T-cell (primary cell): ENCODE results near the gene ZNF800. TPM values are rescaled to one million over a fixed set of nuclear protein-coding genes. Genes with fewer than 3 reads are reported as not detected.

Experiments used
- ATAC-seq, 4 experiments: fragments of 200-7000 bp in 3 of 4; fragments of 150-1000 bp in 1 of 4; cut with Tn5 transposase; replicated peaks in 1 of 4; 1 replicate in 3 of 4; 2 replicates in 1 of 4; pipeline ENCODE4 v1.10.0; 2021; ENCODE audit warnings: moderate library complexity in 3 of 4, mild to moderate bottlenecking in 2 of 4, moderate number of reproducible peaks in 1 of 4
- CTCF ChIA-PET, 2 donors: fragments of 300-600 bp; sonication (Branson Sonifier 250); formaldehyde crosslinking; loops; one replicate each; lab custom pipeline; 2022; ENCODE audit warnings: antibody characterized with exemption in 2 of 2; lab: Charles Lee
- POLR2A ChIA-PET, 2 donors: fragments of 300-600 bp; sonication (Branson Sonifier 250); formaldehyde crosslinking; loops; one replicate each; lab custom pipeline; 2022; ENCODE audit warnings: antibody characterized with exemption in 2 of 2; lab: Charles Lee
- DNase-seq, 35 experiments: peaks; one replicate each; pipeline versions ENCODE4 v3.0.0 to v3.0.0-alpha.2; 2013 to 2023
- H3K27ac ChIP-seq: one replicate; pipeline ENCODE4 v1.5.1; 2013; ENCODE audit warnings: low read length
- H3K27me3 ChIP-seq, 2 experiments: replicated peaks in 1 of 2; 1 replicate in 1 of 2; 2 replicates in 1 of 2; pipeline versions ENCODE4 v1.6.1 to v1.7.0; 2013; ENCODE audit warnings: low read length in 1 of 2, mixed read lengths in 1 of 2; ENCODE audit not compliant: control insufficient read depth in 2 of 2, insufficient read depth in 2 of 2; ENCODE audit errors: extremely low read depth in 1 of 2
- H3K36me3 ChIP-seq, 2 donors: 1 replicate in 1 of 2; 2 replicates in 1 of 2; pipeline versions ENCODE4 v1.6.1 to v1.7.0; 2013; ENCODE audit warnings: low read length in 1 of 2; ENCODE audit not compliant: control insufficient read depth in 2 of 2, insufficient read depth in 1 of 2; ENCODE audit errors: extremely low read depth in 1 of 2
- H3K4me1 ChIP-seq, 2 experiments: 1 replicate in 1 of 2; 2 replicates in 1 of 2; pipeline versions ENCODE4 v1.6.1 to v1.7.0; 2013; ENCODE audit warnings: low read length in 2 of 2, mixed read lengths in 1 of 2; ENCODE audit not compliant: insufficient read depth in 2 of 2, control insufficient read depth in 1 of 2; ENCODE audit errors: extremely low read depth in 1 of 2
- H3K4me3 ChIP-seq, 2 donors: 1 replicate in 1 of 2; 2 replicates in 1 of 2; pipeline versions ENCODE4 v1.5.1 to v1.7.0; 2013; ENCODE audit warnings: mild to moderate bottlenecking in 2 of 2, low read length in 1 of 2, moderate library complexity in 1 of 2; ENCODE audit not compliant: control insufficient read depth in 1 of 2; ENCODE audit errors: extremely low read depth in 1 of 2
- H3K9me3 ChIP-seq: 2 replicates; pipeline ENCODE4 v1.7.0; 2013
- H3K27ac Mint-ChIP-seq, 2 donors: one replicate each; pipeline ENCODE4 v1.8.0; 2020 to 2021; ENCODE audit warnings: mild to moderate bottlenecking in 2 of 2, mixed read lengths in 2 of 2
- H3K27me3 Mint-ChIP-seq, 2 donors: one replicate each; pipeline ENCODE4 v1.8.0; 2021 to 2022; ENCODE audit warnings: mixed read lengths in 2 of 2
- H3K36me3 Mint-ChIP-seq: one replicate; pipeline ENCODE4 v1.8.0; 2021; ENCODE audit warnings: mixed read lengths
- H3K4me1 Mint-ChIP-seq, 3 donors: one replicate each; pipeline ENCODE4 v1.8.0; 2020 to 2022; ENCODE audit warnings: mixed read lengths in 3 of 3, mild to moderate bottlenecking in 1 of 3
- H3K4me3 Mint-ChIP-seq, 3 donors: one replicate each; pipeline ENCODE4 v1.8.0; 2020 to 2022; ENCODE audit warnings: mild to moderate bottlenecking in 3 of 3, mixed read lengths in 3 of 3, moderate library complexity in 3 of 3
- H3K9me3 Mint-ChIP-seq, 3 donors: one replicate each; pipeline ENCODE4 v1.8.0; 2020 to 2022; ENCODE audit warnings: mixed read lengths in 3 of 3
- WGBS: methylation state at CpG from one replicate; pipeline ENCODE4 v1.1.5; 2013; ENCODE audit warnings: missing lambda C conversion rate; ENCODE audit not compliant: insufficient coverage; 5-methylcytosine and 5-hydroxymethylcytosine counted together
- total RNA-seq, 35 experiments: library from RNA in 6 of 35; stranded (reverse) in 6 of 35; fragments of 120-200 nt in 1 of 35; gene quantifications; one replicate each; pipeline versions ENCODE4 v1.2.1 to v1.2.4 and lab custom pipeline; 2013 to 2026

ZNF800 gene
- total RNA-seq, 5 donors from 2014 or later (not counting 1 experiment from before 2014, with no cell fraction given): 59.6 to 75.0 (median 64.3) TPM

DNA sequence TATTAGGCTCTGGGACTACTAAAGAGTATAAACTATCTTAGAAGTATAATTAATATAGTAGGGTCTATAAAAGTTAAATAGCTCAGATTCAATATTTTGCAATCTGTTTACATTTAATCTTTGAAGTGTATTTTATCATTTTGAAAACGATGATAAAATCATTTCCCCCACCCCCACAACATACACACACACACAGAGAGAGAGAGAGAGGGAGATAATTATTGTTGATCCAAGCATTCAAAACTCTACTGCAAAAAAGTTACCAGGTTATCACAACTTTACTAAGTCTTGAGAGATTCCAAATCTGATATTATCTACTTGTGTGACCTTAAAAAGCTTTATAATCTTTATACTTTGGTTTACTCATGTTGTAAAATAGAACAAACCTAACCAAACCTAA is 14.0 kb downstream of the ZNF800 start:
- peak overlapping the region; percentile 55 to 71 for H3K27ac Mint-ChIP-seq
- Histone ChIP-seq H3K4me1 (peaks cover 3 to 16% of the 10 kb centered on the region in 2 experiments), H3K27ac (no peak overlapping the region), H3K27me3 (no peaks in the 10 kb centered on the region), H3K9me3 (no peaks in the 10 kb centered on the region), H3K4me3 (no peak overlapping the region), H3K36me3 (peaks cover 0 to 30% of the 10 kb centered on the region in 2 donors)
- POLR2A ChIA-PET: interaction anchor here in 1 of 2 donors (1.1 to 1.3 kb wide), 2 partner anchors 9 to 12 kb away, joined by 3 to 4 read pairs; no protein-coding TSS in a partner anchor
- H3K36me3 Mint-ChIP-seq: peaks cover 40% of the 10 kb centered on the region
- H3K4me1 Mint-ChIP-seq: peaks cover 77 to 82% (median 80%) of the 10 kb centered on the region in 3 donors
- CTCF ChIA-PET: interaction anchor here (0.7 to 1.1 kb wide), 2 partner anchors 9 to 11 kb away, joined by 3 to 4 read pairs; no protein-coding TSS in a partner anchor
- no CpG with 5 or more reads among the region's 1 CpG for WGBS
- peak overlapping the region in 1 of 3 donors; percentile 19 for H3K4me3 Mint-ChIP-seq
- no peaks in the 10 kb centered on the region for H3K27me3 Mint-ChIP-seq
- DNase-seq (no peak), ATAC-seq (no peak)
- no peaks in the 10 kb centered on the region for H3K9me3 Mint-ChIP-seq

DNA sequence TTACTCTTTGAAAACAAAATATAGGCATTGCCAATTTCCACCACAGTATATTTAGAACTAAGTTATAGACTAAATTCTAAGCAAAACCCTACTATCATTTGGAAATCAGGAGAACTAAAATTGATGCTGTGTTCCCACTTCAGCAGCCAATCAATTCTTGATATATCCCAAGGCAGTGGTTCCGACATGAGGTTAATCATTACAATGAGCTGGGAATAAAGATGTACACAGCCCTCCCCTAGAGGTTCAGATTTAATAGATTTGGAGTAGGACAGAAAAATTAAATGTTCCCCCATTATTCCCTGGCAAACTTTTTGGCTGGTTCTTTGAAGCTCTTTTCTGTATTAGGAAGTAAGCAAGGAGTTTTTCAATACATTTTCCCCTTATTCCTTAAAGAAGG is 15.1 kb downstream of the ZNF800 start:
- ATAC-seq (no peak), DNase-seq (no peak)
- Histone ChIP-seq H3K9me3 (no peaks in the 10 kb centered on the region), H3K27ac (no peak overlapping the region), H3K27me3 (no peaks in the 10 kb centered on the region), H3K4me1 (peaks cover 2 to 13% of the 10 kb centered on the region in 2 experiments), H3K36me3 (peaks cover 0 to 35% of the 10 kb centered on the region in 2 donors), H3K4me3 (no peak overlapping the region)
- Mint-ChIP-seq H3K4me1 (peaks cover 66 to 78% (median 76%) of the 10 kb centered on the region in 3 donors), H3K4me3 (no peak overlapping the region), H3K27ac (no peak overlapping the region), H3K9me3 (no peaks in the 10 kb centered on the region), H3K27me3 (no peaks in the 10 kb centered on the region), H3K36me3 (peaks cover 40% of the 10 kb centered on the region)
- no CpG with 5 or more reads among the region's 1 CpG for whole genome bisulfite sequencing
- CTCF ChIA-PET: interaction anchor here in 1 of 2 donors (1.1 kb wide), 1 partner anchor 8 kb away, joined by 3 read pairs; no protein-coding TSS in a partner anchor
- POLR2A ChIA-PET: no interaction called here

DNA sequence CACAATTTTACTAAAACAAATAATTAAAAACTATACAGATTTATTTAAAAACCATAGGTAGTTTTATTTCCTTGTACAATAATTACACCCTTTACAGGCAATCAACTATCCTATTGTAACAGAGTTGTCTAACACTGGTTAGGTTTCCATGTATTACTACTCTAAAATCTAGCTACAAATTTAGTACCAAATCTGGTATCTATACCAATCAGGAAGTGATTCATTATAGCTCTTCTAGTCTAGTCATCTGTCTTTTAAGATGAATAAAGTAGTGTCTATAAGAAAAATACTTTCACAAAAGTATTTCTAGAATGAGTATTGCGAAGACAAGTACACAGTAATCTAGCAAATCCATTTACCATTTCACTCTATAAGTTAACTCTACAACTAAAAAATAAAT is 16.9 kb downstream of the ZNF800 start:
- H3K4me1 ChIP-seq: peaks cover 0 to 6% of the 10 kb centered on the region in 2 experiments
- H3K36me3 ChIP-seq: peaks cover 0 to 37% of the 10 kb centered on the region in 2 donors
- Mint-ChIP-seq H3K4me3 (no peak overlapping the region), H3K27me3 (no peaks in the 10 kb centered on the region), H3K9me3 (no peaks in the 10 kb centered on the region), H3K27ac (no peak overlapping the region), H3K4me1 (peaks cover 48 to 66% (median 66%) of the 10 kb centered on the region in 3 donors), H3K36me3 (peaks cover 31% of the 10 kb centered on the region)
- H3K9me3 ChIP-seq: no peaks in the 10 kb centered on the region
- DNase-seq: no peak
- H3K4me3 ChIP-seq: no peak overlapping the region
- POLR2A ChIA-PET: interaction anchor here (0.5 to 0.7 kb wide), 2 partner anchors 29 to 280 kb away, joined by 3 read pairs; no protein-coding TSS in a partner anchor
- no peak for ATAC-seq
- CTCF ChIA-PET: interaction anchor here in 1 of 2 donors (0.8 kb wide), 1 partner anchor 8 kb away, joined by 3 read pairs; no protein-coding TSS in a partner anchor
- H3K27me3 ChIP-seq: no peaks in the 10 kb centered on the region
- no peak overlapping the region for H3K27ac ChIP-seq
- WGBS: no CpG with 5 or more reads among the region's 1 CpG

DNA sequence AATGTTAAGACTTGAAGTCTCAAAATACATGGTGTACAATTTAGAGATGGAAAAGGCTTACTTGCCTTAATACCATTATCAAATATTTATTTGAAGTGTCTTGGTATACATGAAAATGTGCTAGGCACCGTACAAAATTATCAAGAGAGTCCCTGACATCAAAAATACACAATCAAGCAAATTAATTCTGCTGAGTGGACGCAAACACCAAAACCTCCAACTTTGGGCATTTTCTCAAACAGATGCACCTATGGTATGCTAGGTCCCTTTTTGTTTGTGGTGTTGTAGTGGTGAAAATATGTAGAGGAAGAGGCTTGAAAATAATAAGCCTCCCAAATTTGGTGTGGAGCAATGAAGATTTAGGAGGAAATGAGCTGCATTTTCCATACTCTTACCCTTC is 24.8 kb downstream of the ZNF800 start:
- no CpG with 5 or more reads among the region's 2 CpGs for WGBS
- Mint-ChIP-seq H3K4me3 (no peak overlapping the region), H3K9me3 (no peaks in the 10 kb centered on the region), H3K27me3 (no peaks in the 10 kb centered on the region), H3K4me1 (peaks cover 26 to 47% (median 45%) of the 10 kb centered on the region in 3 donors), H3K27ac (no peak overlapping the region), H3K36me3 (peaks cover 37% of the 10 kb centered on the region)
- Histone ChIP-seq H3K27ac (no peak overlapping the region), H3K4me1 (no peaks in the 10 kb centered on the region), H3K4me3 (no peak overlapping the region), H3K27me3 (no peaks in the 10 kb centered on the region), H3K9me3 (no peaks in the 10 kb centered on the region), H3K36me3 (peaks cover 0 to 38% of the 10 kb centered on the region in 2 donors)
- POLR2A ChIA-PET: no interaction called here
- DNase-seq: no peak
- CTCF ChIA-PET: interaction anchor here in 1 of 2 donors (1.1 to 2.2 kb wide), 3 partner anchors 8 to 80 kb away, joined by 3 to 6 read pairs (median 4); no protein-coding TSS in a partner anchor
- ATAC-seq: no peak

DNA sequence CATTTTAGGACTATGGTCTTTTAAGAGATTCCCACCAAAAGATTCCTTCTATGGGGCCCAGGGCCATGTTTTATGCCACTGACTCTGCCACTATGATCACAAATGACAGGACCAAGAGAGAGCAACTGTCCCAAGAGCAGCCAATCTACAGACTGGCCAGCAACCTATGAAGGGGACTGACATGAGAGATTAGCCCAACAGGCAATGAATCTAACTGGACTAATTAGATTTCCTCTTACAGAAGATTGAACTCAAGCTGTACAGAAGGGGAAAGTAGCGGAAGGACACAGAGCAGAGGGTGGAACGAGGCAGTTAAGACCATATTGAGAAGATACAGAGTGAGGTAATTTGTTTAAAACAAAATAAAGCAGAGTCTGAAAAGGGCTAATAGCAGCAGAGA is 25.8 kb downstream of the ZNF800 start:
- H3K9me3 Mint-ChIP-seq: no peaks in the 10 kb centered on the region
- no peaks in the 10 kb centered on the region for H3K4me1 ChIP-seq
- no peak for DNase-seq
- H3K4me1 Mint-ChIP-seq: peaks cover 26 to 45% (median 43%) of the 10 kb centered on the region in 3 donors
- no peak overlapping the region for H3K4me3 Mint-ChIP-seq
- peaks cover 37% of the 10 kb centered on the region for H3K36me3 Mint-ChIP-seq
- H3K27ac ChIP-seq: no peak overlapping the region
- no peak for ATAC-seq
- peak overlapping the region in 1 of 2 donors; percentile 2 for H3K27ac Mint-ChIP-seq
- H3K27me3 Mint-ChIP-seq: no peaks in the 10 kb centered on the region
- no peaks in the 10 kb centered on the region for H3K9me3 ChIP-seq
- H3K4me3 ChIP-seq: no peak overlapping the region
- no peaks in the 10 kb centered on the region for H3K27me3 ChIP-seq
- ChIA-PET CTCF (interaction anchor here (1.0 to 1.6 kb wide), 3 partner anchors 9 to 147 kb away, joined by 3 to 4 read pairs (median 3); no protein-coding TSS in a partner anchor), POLR2A (interaction anchor here in 1 of 2 donors (0.7 kb wide), 1 partner anchor 81 kb away, joined by 3 read pairs; no protein-coding TSS in a partner anchor)
- peaks cover 0 to 36% of the 10 kb centered on the region in 2 donors for H3K36me3 ChIP-seq
- 100% methylated on average over 2 of the region's 2 CpGs for WGBS

DNA sequence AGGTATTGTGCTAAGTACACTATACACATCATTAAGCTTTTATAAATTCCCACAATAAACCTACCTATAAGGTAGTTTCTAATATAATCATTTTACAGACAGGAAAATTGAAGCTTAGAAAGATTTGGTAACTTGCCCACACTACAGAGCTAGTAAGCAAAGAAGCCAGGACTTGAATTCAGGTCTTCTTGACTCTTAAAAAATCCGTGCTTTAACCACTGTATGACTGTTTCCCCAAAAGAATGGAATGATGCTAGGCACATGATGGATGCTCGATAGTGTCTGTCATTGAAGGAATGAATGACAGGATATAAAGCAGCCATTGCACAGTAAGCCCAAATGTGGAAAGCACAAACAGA is 26.6 kb downstream of the ZNF800 start:
- ChIA-PET CTCF (interaction anchor here (0.6 to 2.4 kb wide), 5 partner anchors 12 to 1103 kb away, joined by 3 to 7 read pairs (median 4); no protein-coding TSS in a partner anchor), POLR2A (interaction anchor here in 1 of 2 donors (0.5 kb wide), 1 partner anchor 228 kb away, joined by 4 read pairs; no protein-coding TSS in a partner anchor)
- no peaks in the 10 kb centered on the region for H3K27me3 ChIP-seq
- ATAC-seq (no peak), DNase-seq (no peak)
- Mint-ChIP-seq H3K9me3 (no peaks in the 10 kb centered on the region), H3K27ac (peak overlapping the region in 1 of 2 donors; percentile 2), H3K4me3 (no peak overlapping the region), H3K36me3 (peaks cover 38% of the 10 kb centered on the region), H3K27me3 (no peaks in the 10 kb centered on the region), H3K4me1 (peaks cover 26 to 44% (median 41%) of the 10 kb centered on the region in 3 donors)
- H3K27ac ChIP-seq: no peak overlapping the region
- WGBS: 88% methylated on average over 1 of the region's 2 CpGs
- no peak overlapping the region for H3K4me3 ChIP-seq
- no peaks in the 10 kb centered on the region for H3K9me3 ChIP-seq
- H3K36me3 ChIP-seq: peaks cover 0 to 34% of the 10 kb centered on the region in 2 donors
- no peaks in the 10 kb centered on the region for H3K4me1 ChIP-seq
